ENCODE data around the gene GRWD1. TPM values are rescaled to one million over a fixed set of nuclear protein-coding genes. Genes with fewer than 3 reads are reported as not detected.

Gene GRWD1
- total and polyA plus RNA-seq, 2 of the 13 experiments (the other 11 are each of a cell fraction or from before 2014, with no cell fraction given), result 10.8 to 46.6 TPM

GRCh38 chr19:48445256-48445605 lies 552 bp upstream of the GRWD1 start (continued):
- 0 out of 2 replicates have a peak, but pooled peaks have one; percentile 5 for TF ChIP-seq PAXIP1 (CRISPR knock-in tag; conservative IDR thresholded peaks at IDR 0.05)
- 0 out of 2 replicates have a peak, but pooled peaks have one; percentile 41 for TF ChIP-seq RNF219 (CRISPR knock-in tag; IDR thresholded peaks at IDR 0.05)
- peak; percentile 44; the same call in 1 of the 2 replicates for TF ChIP-seq ZNF3 (CRISPR knock-in tag; IDR thresholded peaks at IDR 0.05)
- peak; percentile 98 for TF ChIP-seq ZNF205 (CRISPR knock-in tag; IDR thresholded peaks at IDR 0.05)
- 0 out of 2 replicates have a peak, but pooled peaks have one; percentile 10 for TF ChIP-seq ARNT2 (CRISPR knock-in tag; IDR thresholded peaks at IDR 0.05; ENCODE audit: low read depth)
- peak; percentile 18; the same call in 1 of the 2 replicates for TF ChIP-seq RAD21 (CRISPR knock-in tag; IDR thresholded peaks at IDR 0.05)
- no peak for TF ChIP-seq CBFB (CRISPR knock-in tag; IDR thresholded peaks at IDR 0.05)
- TF ChIP-seq ZNF761 (CRISPR knock-in tag; conservative IDR thresholded peaks at IDR 0.05), result 0 out of 2 replicates have a peak, but pooled peaks have one; percentile 39
- TF ChIP-seq NPAS2 (CRISPR knock-in tag; IDR thresholded peaks at IDR 0.05; ENCODE audit: borderline replicate concordance), result no peak
- peak; percentile 37; the same call in 1 of the 2 replicates for TF ChIP-seq SMC3 (IDR thresholded peaks at IDR 0.05; ENCODE audit: low read length)
- no peak for TF ChIP-seq ELF4 (CRISPR knock-in tag; IDR thresholded peaks at IDR 0.05; ENCODE audit: borderline replicate concordance)
- no peak; the same call in 1 of the 2 replicates for TF ChIP-seq GMEB1 (CRISPR knock-in tag; IDR thresholded peaks at IDR 0.05; ENCODE audit: borderline replicate concordance)
- TF ChIP-seq SNAPC4 (CRISPR knock-in tag; IDR thresholded peaks at IDR 0.05), result peak; percentile 97
- TF ChIP-seq, protein P1, sequence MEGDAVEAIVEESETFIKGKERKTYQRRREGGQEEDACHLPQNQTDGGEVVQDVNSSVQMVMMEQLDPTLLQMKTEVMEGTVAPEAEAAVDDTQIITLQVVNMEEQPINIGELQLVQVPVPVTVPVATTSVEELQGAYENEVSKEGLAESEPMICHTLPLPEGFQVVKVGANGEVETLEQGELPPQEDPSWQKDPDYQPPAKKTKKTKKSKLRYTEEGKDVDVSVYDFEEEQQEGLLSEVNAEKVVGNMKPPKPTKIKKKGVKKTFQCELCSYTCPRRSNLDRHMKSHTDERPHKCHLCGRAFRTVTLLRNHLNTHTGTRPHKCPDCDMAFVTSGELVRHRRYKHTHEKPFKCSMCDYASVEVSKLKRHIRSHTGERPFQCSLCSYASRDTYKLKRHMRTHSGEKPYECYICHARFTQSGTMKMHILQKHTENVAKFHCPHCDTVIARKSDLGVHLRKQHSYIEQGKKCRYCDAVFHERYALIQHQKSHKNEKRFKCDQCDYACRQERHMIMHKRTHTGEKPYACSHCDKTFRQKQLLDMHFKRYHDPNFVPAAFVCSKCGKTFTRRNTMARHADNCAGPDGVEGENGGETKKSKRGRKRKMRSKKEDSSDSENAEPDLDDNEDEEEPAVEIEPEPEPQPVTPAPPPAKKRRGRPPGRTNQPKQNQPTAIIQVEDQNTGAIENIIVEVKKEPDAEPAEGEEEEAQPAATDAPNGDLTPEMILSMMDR (CRISPR knock-in tag; IDR thresholded peaks at IDR 0.05), result peak; percentile 53
- peak; percentile 41 for TF ChIP-seq STAG1 (CRISPR knock-in tag; IDR thresholded peaks at IDR 0.05)

Measured in HepG2 (cell line).